ENCODE data around the gene CFL2. TPM values are rescaled to one million over a fixed set of nuclear protein-coding genes. Genes with fewer than 3 reads are reported as not detected.

Gene CFL2
- total and polyA plus RNA-seq, 2 of the 13 experiments (the other 11 are each of a cell fraction or from before 2014, with no cell fraction given) = 114 to 158 TPM

- no peak for TF ChIP-seq SOX13 (IDR thresholded peaks at IDR 0.05)
- TF ChIP-seq SOX13 (CRISPR knock-in tag; conservative IDR thresholded peaks at IDR 0.05 in 1 of 2, IDR thresholded peaks at IDR 0.05 in 1 of 2) = no peak; a peak in 1 of 4 replicates
- TF ChIP-seq TAF15 (IDR thresholded peaks at IDR 0.05; ENCODE audit: low read depth, low read length, poor library complexity, severe bottlenecking) = no peak
- no peak for TF ChIP-seq NR2F2 (IDR thresholded peaks at IDR 0.05; ENCODE audit: borderline replicate concordance, low read depth)
- no peak for TF ChIP-seq CSRNP1 (CRISPR knock-in tag; IDR thresholded peaks at IDR 0.05)
- peak; percentile 86 for TF ChIP-seq HOMEZ (CRISPR knock-in tag; IDR thresholded peaks at IDR 0.05; ENCODE audit: low read depth)
- no peak for TF ChIP-seq FUBP1 (CRISPR knock-in tag; IDR thresholded peaks at IDR 0.05; ENCODE audit: borderline replicate concordance)
- no peak for TF ChIP-seq HNRNPUL1 (IDR thresholded peaks at IDR 0.05; ENCODE audit: low read depth, low read length)
- no peak for TF ChIP-seq ZNF468 (CRISPR knock-in tag; IDR thresholded peaks at IDR 0.05)
- TF ChIP-seq ZNF782 (CRISPR knock-in tag; IDR thresholded peaks at IDR 0.05; ENCODE audit: borderline replicate concordance) = no peak
- peak; percentile 17; the same call in 1 of the 2 replicates for TF ChIP-seq DPF2 (CRISPR knock-in tag; IDR thresholded peaks at IDR 0.05; ENCODE audit: borderline replicate concordance, low read depth)
- no peak for TF ChIP-seq CENPBD1 (CRISPR knock-in tag; IDR thresholded peaks at IDR 0.05; ENCODE audit: borderline replicate concordance, low read depth)
- TF ChIP-seq POLR2A (IDR thresholded peaks at IDR 0.05; ENCODE audit: insufficient read depth in 1 of 2, low read depth in 2 of 2, low read length in 2 of 2) = no peak
- TF ChIP-seq SOX5 (CRISPR knock-in tag; IDR thresholded peaks at IDR 0.05; ENCODE audit: borderline replicate concordance) = peak; percentile 37
- TF ChIP-seq ZNF343 (CRISPR knock-in tag; IDR thresholded peaks at IDR 0.05) = no peak
- TF ChIP-seq DNMT3B (CRISPR knock-in tag; conservative IDR thresholded peaks at IDR 0.05) = 0 out of 2 replicates have a peak, but pooled peaks have one; percentile 22
- no peak for TF ChIP-seq NR2C2 (CRISPR knock-in tag; IDR thresholded peaks at IDR 0.05; ENCODE audit: borderline replicate concordance)
- TF ChIP-seq ZBTB20 (CRISPR knock-in tag; IDR thresholded peaks at IDR 0.05; ENCODE audit: borderline replicate concordance, low read depth) = peak; percentile 44; the same call in 1 of the 2 replicates
- no peak for TF ChIP-seq ZNF776 (CRISPR knock-in tag; IDR thresholded peaks at IDR 0.05)
- TF ChIP-seq GATA4 (IDR thresholded peaks at IDR 0.05; ENCODE audit: borderline replicate concordance, low read depth) = no peak
- no peak for TF ChIP-seq MXI1 (IDR thresholded peaks at IDR 0.05; ENCODE audit: borderline replicate concordance, low read depth, low read length)
- TF ChIP-seq ATF7 (IDR thresholded peaks at IDR 0.05) = peak; percentile 86
- no peak for TF ChIP-seq ATF7 (CRISPR knock-in tag; IDR thresholded peaks at IDR 0.05)
- TF ChIP-seq MIXL1 (CRISPR knock-in tag; IDR thresholded peaks at IDR 0.05) = peak; percentile 70
- TF ChIP-seq ZNF549 (CRISPR knock-in tag; IDR thresholded peaks at IDR 0.05) = no peak
These were observed 14.3 kb downstream of the CFL2 start (continued) for GRCh38 chr14:34699873-34700621.

Measured in HepG2 (cell line).